ENCODE measurements around the gene NINJ2. TPM values are rescaled to one million over a fixed set of nuclear protein-coding genes. Genes with fewer than 3 reads are reported as not detected.

NINJ2 gene
- total RNA-seq, 3 donors from 2014 or later (not counting 1 experiment from before 2014, with no cell fraction given), result 3.1 to 6.6 (median 4.9) TPM

- Histone ChIP-seq H3K4me1 (ENCODE audit: control insufficient read depth, insufficient read depth, low read length) (no peaks in the 10 kb centered on the region), H3K9me3 (ENCODE audit: control insufficient read depth, insufficient read depth, low read length) (no peaks in the 10 kb centered on the region), H3K36me3 (ENCODE audit: control insufficient read depth, insufficient read depth, low read length) (no peaks in the 10 kb centered on the region), H3K27ac (ENCODE audit: low read length) (no peak overlapping the region), H3K4me3 (ENCODE audit: low read length) (no peak overlapping the region), H3K27me3 (ENCODE audit: control insufficient read depth, insufficient read depth, low read length) (no peaks in the 10 kb centered on the region)
- H3K4me1 Mint-ChIP-seq, result no peaks in the 10 kb centered on the region
- H3K9me3 Mint-ChIP-seq, result no peaks in the 10 kb centered on the region
- WGBS (ENCODE audit: insufficient coverage), result 95% methylated on average over 16 of the region's 16 CpGs
- H3K4me3 Mint-ChIP-seq, result no peak overlapping the region
- no peaks in the 10 kb centered on the region for H3K36me3 Mint-ChIP-seq
- DNase-seq, result no peak
- no peak for TF ChIP-seq CTCF (IDR thresholded peaks at IDR 0.05)
- intact Hi-C loops (cut with micrococcal nuclease), result no loop called here
- no peaks in the 10 kb centered on the region for H3K27me3 Mint-ChIP-seq (ENCODE audit: low read depth in 2 of 2)
- ATAC-seq, result no peak
- no peak overlapping the region for H3K27ac Mint-ChIP-seq
Measured at GRCh38 chr12:586318-587071, 76.8 kb downstream of the NINJ2 start.

GRCh38 chr12:585062-586061 is 77.9 kb downstream of the NINJ2 start:
- H3K4me1 Mint-ChIP-seq, result no peaks in the 10 kb centered on the region
- WGBS (ENCODE audit: insufficient coverage), result 94% methylated on average over 28 of the region's 30 CpGs
- H3K4me3 Mint-ChIP-seq, result no peak overlapping the region
- DNase-seq (no peak), ATAC-seq (no peak)
- no peak overlapping the region for H3K27ac Mint-ChIP-seq
- Histone ChIP-seq H3K4me1 (ENCODE audit: control insufficient read depth, insufficient read depth, low read length) (no peaks in the 10 kb centered on the region), H3K27me3 (ENCODE audit: control insufficient read depth, insufficient read depth, low read length) (no peaks in the 10 kb centered on the region), H3K36me3 (ENCODE audit: control insufficient read depth, insufficient read depth, low read length) (no peaks in the 10 kb centered on the region), H3K4me3 (ENCODE audit: low read length) (no peak overlapping the region), H3K27ac (ENCODE audit: low read length) (no peak overlapping the region), H3K9me3 (ENCODE audit: control insufficient read depth, insufficient read depth, low read length) (no peaks in the 10 kb centered on the region)
- peaks cover 0 to 4% of the 10 kb centered on the region in 2 donors for H3K27me3 Mint-ChIP-seq (ENCODE audit: low read depth in 2 of 2)
- no peaks in the 10 kb centered on the region for H3K9me3 Mint-ChIP-seq
- no peak for TF ChIP-seq CTCF (IDR thresholded peaks at IDR 0.05)
- H3K36me3 Mint-ChIP-seq, result no peaks in the 10 kb centered on the region
- intact Hi-C loops (cut with micrococcal nuclease), result no loop called here

- TF ChIP-seq CTCF (IDR thresholded peaks at IDR 0.05), result no peak
- DNase-seq (no peak), ATAC-seq (no peak)
- H3K4me1 Mint-ChIP-seq, result no peaks in the 10 kb centered on the region
- H3K27ac Mint-ChIP-seq, result no peak overlapping the region
- no peak overlapping the region for H3K4me3 ChIP-seq (ENCODE audit: low read length)
- H3K9me3 ChIP-seq (ENCODE audit: control insufficient read depth, insufficient read depth, low read length), result no peaks in the 10 kb centered on the region
- H3K36me3 Mint-ChIP-seq, result no peaks in the 10 kb centered on the region
- peaks cover 0 to 6% of the 10 kb centered on the region in 2 donors for H3K27me3 Mint-ChIP-seq (ENCODE audit: low read depth in 2 of 2)
- H3K27me3 ChIP-seq (ENCODE audit: control insufficient read depth, insufficient read depth, low read length), result no peaks in the 10 kb centered on the region
- no peaks in the 10 kb centered on the region for H3K36me3 ChIP-seq (ENCODE audit: control insufficient read depth, insufficient read depth, low read length)
- H3K9me3 Mint-ChIP-seq, result no peaks in the 10 kb centered on the region
- no peak overlapping the region for H3K4me3 Mint-ChIP-seq
- no peak overlapping the region for H3K27ac ChIP-seq (ENCODE audit: low read length)
- WGBS (ENCODE audit: insufficient coverage), result 91% methylated on average over 13 of the region's 13 CpGs
- intact Hi-C loops (cut with micrococcal nuclease), result no loop called here
- H3K4me1 ChIP-seq (ENCODE audit: control insufficient read depth, insufficient read depth, low read length), result no peaks in the 10 kb centered on the region
Measured at GRCh38 chr12:583251-583869, 79.9 kb downstream of the NINJ2 start.
